ENCODE measurements around the gene CYP4A22.
"Not testable (repeated sequence)": the region's sequence is repeated elsewhere in the genome, so short reads cannot be mapped to it uniquely, and the experiment has no call there.

The CYP4A22 gene

DNA sequence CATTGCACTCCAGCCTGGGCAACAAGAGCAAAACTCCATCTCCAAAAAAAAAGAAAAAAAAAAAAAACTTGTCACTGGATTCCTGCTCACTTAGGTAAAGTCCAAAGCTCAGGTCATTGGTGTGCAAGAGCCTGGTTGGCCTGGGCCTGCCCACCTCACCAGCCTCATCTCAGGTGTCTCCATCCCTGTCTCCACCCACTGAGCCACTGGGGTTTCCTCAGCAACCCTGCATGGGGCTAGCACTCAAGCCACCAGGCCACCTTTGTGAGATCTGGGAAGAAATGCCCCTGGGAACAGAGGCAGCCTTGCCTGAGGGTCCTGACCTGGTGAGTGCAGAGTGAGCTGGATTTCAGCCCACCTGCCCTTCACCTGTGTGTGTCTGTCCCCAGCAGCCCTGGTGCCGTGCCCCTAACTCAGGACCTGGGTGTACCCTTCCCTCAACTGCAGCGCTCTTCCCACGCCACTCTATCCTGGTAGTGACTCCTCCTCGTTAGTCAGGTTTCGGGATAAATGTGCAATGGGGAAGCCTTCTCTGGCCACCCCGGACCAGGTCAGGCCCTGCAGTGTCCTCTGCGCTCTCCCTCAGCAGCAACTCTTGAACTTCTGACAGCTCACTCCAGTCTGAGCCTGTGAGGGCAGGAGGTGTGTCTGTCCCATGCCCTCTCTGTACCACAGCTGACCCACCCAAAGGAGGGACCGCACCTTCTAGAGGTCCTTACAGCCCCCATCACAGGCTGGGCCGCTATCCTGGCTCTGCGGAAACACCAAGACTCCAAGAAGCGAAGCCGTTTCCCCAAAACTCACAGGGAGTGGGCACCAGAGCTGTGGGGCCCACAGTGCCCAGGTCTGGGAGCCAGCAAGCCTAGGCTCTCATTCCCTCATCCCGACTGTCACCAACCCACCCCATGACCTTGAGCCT is 49.3 kb downstream of the CYP4A22 start:
- DNase-seq = no peak

DNA sequence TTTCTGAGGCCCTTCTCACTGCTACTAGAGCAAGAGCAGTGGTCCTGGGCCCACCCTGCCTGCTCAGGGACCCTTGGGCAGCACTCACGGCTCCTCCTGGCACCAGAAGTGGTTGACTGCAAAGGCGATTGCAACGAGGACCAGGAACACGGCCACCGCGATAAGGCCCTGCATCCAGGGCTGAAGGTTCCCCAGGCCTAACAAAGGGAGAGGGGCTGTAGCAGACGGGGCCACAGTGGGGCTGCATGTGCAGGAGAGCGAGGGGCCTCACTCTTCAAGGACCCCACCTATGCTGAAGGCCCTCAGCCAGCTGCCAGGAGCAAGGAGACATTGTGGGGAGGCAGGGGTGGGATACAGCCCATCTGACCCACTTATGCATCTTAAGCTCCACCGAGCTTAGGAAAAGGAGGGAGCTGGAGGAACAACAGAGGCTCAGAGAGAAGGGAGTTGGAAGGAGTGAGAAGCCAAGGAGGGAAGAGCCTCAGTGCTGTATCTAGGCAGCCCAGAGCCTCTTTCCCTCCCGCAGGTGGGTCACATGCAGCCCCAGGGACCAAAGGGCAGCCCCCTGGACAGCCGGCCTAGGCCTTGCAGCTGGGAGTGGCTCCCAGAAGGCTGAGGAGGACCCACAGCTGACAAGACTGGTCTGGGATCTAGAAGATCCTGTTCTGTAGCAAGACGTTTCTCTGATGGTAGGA is 50.1 kb downstream of the CYP4A22 start:
- no peak for DNase-seq

DNA sequence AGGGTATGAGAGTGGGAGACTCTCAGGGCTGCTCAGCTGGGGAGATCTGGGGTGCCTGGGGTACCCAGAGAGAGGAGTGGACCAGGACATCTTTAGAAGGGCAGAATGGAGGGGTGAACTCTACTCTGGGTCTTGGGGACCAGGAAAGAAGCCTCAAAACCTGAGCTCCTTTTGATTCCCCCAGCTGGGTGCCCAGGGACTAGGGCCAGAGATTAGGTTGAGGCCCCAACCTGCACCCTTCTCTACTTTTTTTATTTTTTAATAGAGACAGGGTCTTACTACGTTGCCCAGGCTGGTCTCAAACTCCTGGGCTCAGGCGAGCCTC is 50.6 kb downstream of the CYP4A22 start:
- no peak for DNase-seq

GRCh38 chr1:47188791-47189785 is 51.8 kb downstream of the CYP4A22 start:
- no peak for DNase-seq

- no peak for DNase-seq
Observed at GRCh38 chr1:47189844-47190508, 52.7 kb downstream of the CYP4A22 start, which contains the start of gene PDZK1IP1. PDZK1IP1 (minus strand) TSS chr1:47190036; CDS start chr1:47189932, 104 bp downstream.

DNA sequence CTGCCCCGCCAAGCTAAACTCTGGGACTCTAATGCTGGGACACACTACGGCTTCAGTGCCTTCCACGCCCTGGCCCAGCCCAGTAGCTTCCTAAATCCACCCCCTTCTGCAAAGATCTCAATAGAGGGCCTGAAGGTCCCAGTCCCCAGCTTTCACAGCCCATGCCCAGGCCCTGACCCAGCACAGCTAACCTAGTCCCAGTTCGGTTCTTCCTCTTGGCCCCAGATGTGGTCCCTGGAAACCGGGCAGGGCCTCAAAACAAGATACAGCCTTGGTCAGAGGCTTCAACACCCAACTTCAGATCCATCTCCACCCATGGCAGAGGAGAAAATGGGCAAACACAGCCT is 53.2 kb downstream of the CYP4A22 start:
- DNase-seq = no peak

- no peak for DNase-seq
Observed at GRCh38 chr1:47190857-47191256, 53.6 kb downstream of the CYP4A22 start.

DNA sequence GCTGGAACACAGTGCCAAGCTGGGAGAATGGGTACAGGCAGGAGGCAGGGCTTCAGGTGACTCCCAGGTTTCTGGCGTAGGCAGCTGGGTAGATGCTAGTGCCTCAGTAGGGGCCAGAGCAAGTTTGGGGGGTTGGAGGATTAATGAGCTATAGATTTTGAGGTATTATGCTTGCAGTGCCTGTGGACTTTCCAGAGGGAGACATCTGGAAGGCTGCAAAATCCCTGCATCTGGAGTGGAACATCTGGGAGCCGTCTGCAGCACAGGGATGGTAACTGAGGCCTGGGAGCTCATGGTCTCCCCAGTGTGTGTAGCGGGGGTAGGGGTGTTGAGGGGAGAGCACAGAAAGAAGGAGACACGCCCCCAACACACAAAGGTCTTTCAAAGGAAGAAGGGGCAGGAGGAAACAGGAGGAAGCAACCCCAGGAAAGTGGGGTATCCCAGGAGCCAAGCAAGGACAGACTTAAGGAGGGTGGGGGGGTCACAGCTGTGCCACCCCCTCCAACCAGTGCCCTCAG is 54.8 kb downstream of the CYP4A22 start:
- no peak for DNase-seq

DNA sequence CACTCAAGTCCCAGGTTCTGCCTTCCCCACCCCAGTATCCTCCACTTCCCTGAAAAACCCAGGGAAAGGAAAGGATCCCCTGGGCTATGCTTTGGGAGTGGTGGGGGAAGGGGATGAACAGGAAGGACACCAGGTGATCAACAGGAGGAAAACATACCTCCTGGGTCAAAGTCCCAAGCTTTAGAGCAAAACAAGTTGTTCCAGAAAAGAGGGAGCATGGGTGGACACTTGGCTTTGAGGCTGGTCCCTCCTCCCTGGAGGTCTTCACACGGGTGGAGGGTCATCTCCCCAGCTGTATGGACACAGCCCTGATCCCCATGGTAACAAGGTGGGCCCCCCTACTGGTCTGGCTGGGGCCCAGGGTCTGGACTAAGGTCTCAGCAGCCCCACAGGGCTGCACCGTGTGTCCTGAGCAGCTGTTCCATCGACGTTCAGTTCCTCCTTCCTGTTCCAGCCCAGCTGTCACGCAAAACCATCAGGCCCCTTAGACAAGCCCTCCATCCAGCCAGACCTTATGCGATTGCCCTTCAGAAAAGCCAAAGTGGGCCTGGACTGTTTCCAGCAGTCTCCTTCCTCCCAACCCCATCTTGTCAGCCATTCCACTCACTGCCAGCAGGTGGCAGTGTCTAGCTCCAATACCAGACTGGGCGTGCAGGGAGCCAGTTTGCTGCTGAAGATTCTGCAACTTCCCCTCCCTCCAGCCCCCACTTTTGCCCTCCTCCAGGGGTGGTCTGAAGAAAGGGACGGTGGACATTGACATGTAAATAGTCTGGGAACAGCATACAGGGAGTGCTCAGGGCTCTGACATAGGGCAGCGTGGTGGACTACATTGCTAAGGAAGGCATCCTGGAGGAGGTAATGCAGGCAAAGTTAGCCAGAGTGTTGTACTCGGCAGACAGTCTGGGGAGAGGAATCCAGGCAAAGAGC is 55.5 kb downstream of the CYP4A22 start:
- peak; percentile 61 for DNase-seq

DNA sequence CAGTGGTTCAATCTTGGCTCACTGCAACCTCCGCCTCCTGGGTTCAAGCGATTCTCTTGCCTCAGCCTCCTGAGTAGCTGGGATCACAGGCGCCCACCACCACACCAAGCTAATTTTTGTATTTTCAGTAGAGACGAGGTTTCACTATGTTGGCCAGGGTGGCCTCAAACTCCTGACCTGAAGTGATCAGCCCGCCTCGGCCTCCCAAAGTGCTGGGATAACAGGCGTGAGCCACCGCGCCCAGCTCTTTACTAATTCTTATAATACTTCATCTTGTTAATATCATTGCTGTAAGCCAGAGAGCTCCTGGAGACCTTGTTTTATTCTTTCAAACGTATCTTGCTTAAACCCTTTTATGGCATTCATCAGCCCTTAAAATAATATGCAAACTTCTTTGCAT is 56.3 kb downstream of the CYP4A22 start:
- DNase-seq = not testable (repeated sequence)

DNA sequence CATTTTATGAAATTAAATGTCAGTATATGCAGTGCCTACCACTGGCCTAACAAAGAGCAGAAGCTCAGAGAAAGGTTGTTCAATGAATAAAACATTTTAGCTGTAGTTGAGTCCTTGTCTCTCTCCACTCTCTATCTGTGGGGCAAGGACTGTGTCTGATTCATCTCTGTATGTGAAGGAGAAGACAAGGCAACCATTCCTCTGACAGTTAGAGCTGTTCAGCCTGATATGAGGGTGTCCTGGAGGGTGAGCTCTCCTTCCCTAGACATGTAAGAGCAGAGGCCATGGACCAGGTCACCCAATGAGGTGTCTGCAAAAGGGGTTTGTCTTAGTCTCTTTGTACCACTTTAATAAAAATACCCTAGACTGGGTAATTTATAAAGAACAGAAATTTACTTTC is 57.1 kb downstream of the CYP4A22 start:
- DNase-seq = no peak

DNA sequence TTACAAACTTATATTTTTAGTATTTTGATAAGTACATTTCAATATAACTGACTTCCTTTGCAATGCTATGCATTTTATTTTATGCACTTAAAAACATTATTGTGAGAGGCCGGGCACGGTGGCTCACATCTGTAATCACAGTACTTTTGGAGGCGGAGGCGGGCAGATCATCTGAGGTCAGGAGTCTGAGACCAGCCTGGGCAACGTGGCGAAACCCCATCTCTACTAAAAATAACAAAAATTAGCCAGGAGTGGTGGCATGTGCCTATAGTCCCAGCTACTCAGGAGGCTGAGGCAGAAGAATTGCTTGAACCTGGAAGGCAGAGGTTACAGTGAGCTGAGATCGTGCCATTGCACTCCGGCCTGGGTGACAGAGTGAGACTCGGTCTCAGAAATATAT is 58.7 kb downstream of the CYP4A22 start:
- DNase-seq = not testable (repeated sequence)

DNA sequence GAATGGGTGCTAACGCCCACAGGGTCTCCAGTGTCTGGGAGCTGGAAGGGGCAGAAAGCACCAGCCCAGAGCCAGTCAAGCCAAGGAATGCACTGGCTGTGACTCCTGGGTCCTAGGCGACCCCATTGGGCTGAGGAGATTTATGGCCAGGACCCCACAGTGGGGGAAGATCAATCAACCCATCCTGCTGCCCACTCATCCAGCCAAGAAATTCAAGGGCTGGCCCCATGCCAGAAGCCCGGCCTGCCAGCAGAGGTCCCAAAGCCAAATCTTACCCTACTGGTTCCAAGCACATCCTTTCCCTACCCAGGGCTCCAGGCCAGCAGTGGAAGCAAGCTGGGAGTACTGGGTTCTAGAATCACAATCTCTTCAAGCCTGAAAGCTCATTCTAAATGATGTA is 59.4 kb downstream of the CYP4A22 start:
- no peak for DNase-seq

DNA sequence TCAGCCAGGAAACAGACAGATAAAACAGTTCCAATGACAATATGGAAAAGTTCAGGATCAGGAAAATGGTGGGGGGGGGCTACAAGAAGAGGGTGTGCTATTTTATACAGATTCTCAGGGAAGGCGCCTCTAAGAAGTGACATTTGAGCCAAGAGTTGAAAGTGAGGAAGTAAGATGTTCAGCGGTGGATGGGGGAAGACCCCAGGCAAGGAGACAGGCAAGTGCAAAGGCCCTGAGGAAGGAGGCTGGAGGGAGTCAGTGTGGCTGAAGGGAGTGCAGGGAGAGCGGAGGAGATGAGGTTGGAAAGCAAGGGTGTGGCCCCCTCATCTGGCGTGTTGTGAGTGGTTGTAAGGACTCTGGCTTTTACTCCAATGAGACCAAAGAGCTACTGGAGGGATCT is 61.0 kb downstream of the CYP4A22 start:
- no peak for DNase-seq
